IPS DF 4.7 (cell line): ENCODE data around the gene PARK7.

Experiments
- DNase-seq: peaks from one replicate; pipeline ENCODE4 v3.0.0-alpha.2; 2013; ENCODE audit warnings: low spot score; ENCODE audit errors: extremely low read depth

PARK7 gene

DNA sequence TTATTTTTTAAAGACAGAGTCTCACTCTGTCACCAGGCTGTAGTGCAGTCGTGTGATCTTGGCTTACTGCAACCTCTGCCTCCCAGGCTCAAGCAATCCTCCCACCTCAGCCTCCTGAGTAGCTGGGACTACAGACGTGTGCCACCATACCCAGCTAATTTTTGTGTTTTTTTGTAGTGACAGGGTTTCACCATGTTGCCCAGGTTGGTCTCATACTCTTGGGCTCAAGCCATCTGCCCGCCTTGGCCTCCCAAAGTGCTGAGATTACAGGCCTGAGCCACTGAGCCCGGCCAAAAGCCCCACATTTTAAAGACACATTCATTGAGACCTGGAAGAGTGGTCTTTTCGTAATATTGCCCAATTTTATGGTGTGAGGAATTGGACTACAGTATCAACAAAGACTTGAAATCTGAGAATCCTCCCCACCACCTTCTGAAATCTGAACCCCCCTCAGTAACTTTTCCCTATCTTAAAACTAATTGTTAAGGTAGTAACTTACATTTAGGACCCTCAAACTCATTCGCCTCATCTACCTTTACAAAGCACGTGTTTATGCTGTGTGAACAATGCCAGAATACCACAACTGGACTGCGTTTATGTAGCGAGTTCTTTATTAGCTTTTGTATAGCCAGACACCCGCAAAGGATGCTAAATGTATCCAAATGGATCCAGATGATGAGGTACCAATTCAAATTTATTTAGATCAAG lies 61.9 kb downstream of the PARK7 start:
- DNase-seq: no peak

DNA sequence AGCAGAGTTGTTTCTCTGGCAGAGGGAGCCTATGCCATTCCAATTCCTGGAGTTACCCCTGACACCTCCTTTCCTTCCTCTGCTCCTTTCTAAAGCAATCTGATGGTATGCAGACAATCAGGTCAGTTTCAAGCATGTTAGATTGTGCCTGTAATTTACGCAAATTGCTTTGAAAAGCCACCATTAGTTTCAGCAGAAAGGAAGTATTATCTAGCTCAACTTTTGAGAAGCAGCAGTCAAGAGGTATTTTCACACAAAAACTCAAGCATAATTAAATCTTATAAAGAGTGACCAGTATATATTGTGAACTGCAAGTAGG lies 62.4 kb downstream of the PARK7 start:
- no peak for DNase-seq

DNA sequence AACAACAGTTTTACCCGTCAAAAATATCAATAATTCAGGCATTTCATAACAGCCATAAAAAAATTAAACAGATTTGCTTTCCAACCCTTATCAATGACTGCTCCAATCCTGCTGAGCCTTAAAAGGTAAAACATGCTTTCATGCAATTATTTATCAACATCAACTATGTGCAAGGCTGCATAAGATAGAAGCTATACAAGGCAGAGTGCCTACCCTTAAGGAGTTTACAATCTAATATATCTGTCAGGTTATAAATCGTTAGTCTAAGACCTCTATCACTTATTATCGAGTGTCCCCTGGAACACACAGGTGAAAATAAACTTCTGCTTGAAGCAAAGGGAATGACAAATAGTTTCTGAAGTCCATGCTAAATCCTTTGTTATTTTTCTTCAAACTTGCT lies 62.8 kb downstream of the PARK7 start:
- DNase-seq: no peak

DNA sequence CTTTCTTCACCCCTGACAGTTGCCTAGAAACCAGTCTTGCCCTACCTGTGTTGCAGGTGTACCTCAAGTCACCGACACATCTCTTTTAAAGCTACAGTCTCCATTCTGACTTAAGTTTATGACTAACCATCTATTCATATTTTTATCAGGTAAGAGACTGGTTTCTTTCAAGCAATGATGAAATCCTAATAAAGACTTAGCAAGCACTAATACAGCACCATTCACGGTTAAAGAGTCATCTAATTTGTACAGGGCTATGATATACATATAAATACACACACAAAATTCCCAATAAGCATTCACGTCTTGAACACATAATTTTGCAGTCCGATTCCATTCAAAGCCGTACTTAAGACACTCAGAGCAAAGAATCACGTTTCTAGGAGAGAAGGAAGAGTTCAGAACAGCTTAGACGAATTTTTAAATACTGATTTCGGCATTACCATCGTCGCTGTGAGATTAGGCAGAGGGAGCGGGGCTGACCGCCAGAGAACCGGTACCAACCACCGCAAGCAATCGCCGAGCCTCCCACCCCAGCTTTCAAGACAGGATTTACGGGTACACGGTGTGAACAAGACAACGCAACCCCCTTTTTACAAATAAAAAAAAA lies 63.7 kb downstream of the PARK7 start:
- DNase-seq: no peak

DNA sequence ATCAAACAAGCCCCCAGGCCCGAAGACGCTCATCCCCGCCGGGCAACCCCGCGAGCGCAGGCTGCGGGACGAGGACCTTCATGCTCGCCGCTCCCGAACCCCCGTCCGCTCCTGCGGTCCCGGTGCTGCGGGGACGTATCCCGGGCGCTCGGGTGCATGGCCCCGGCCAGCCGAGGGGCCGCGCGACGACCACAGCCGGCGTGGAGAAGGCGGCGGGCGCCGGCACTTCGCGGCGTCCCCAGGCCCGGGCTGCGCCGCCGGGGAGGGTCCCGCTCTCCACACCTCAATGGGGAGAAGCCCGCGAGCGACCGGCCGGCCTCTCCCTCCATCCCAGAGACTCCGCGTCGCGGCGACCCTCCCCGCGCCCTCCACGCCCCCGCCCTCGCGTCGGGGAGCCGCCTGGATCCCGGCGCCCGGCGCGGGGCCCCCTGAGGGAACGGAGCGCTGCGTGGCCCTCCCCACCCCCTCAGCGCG lies 64.2 kb downstream of the PARK7 start:
- DNase-seq: no peak

- no peak for DNase-seq
Measured at GRCh38 chr1:8026153-8026975, 64.9 kb downstream of the PARK7 start, which contains the start of gene ERRFI1. Gene ERRFI1 (minus strand): TSS chr1:8026309. CDS start chr1:8015619, 10,690 bp downstream.

GRCh38 chr1:8026976-8027747 lies 65.7 kb downstream of the PARK7 start:
- DNase-seq: no peak

- no peak for DNase-seq
Measured at GRCh38 chr1:8027748-8028570, 66.4 kb downstream of the PARK7 start.

DNA sequence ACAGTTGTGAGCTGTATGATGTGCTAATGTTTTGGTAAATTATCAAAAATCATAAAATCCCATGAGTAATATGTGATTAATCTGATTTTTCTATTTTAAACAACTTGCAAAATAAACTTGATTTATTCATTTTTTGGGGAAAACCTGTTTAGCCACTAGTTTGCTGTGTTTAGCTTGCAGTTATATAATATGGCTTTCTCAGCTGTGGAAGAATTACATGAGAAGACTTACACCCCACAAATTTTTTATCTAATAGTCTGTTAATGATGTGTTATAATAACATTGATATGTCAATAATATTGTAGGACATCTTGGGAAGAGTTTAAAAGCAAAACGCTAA lies 67.0 kb downstream of the PARK7 start:
- no peak for DNase-seq

- DNase-seq: no peak
Measured at GRCh38 chr1:8031176-8031785, 69.8 kb downstream of the PARK7 start.

DNA sequence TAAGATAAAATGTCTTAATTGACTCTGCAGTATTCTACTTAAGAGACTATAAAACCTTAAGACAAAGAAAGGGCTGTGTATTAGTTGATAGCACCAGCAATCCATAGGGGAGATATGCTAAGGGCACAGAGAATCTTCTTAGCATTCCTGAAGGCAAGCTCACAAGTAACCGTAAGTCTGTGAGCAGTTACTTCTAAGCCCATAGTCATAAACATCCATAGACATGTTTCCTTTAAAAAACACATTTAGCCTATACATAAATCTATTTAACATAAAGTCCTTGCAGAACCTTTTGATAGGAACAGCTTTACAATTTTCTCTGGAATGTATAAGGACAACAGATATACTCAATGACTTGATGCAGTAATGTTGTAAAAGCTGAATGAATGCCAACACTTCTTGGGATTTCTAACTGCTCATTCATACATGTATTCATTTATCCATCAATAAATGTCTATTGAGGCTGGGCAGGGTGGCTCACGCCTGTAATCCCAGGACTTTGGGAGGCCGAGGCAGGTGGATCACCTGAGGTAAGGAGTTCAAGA lies 70.9 kb downstream of the PARK7 start:
- no peak for DNase-seq

DNA sequence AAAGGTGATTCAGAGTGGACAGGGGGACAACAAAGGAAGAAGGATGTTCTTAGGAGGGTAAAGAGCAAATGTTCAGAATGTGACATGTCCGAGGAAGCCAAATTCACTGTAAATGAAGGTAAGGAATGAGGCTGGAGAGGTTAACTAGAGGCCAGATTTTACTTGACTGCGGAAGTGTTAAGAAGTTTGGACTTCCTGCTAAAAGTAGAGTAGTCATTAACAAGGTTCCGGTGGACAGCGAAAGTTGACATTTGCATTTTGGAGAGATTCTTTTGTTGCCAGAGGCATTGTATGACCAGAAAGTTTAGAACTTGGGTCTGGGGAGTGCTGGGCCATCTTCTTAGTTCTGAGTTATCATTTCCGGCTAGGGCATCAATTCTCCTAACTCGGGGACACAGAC lies 71.8 kb downstream of the PARK7 start:
- no peak for DNase-seq
